Thoracic aorta (tissue), 2 donors: ENCODE results near the gene PKD1L1. TPM values are rescaled to one million over a fixed set of nuclear protein-coding genes. Genes with fewer than 3 reads are reported as not detected.

Source experiments
- ATAC-seq: fragments of 150-250 bp; one replicate; pipeline ENCODE4 v1.8.0; 2017; ENCODE audit warnings: low read depth; ENCODE audit not compliant: insufficient number of reproducible peaks, low FRiP score
- DNase-seq: peaks from one replicate; pipeline ENCODE4 v3.0.0-alpha.2; 2020; ENCODE audit warnings: low spot score
- H3K27ac ChIP-seq, 2 donors: fragments of 200-600 bp; sonication (generic); 1 replicate in 1 of 2; 2 replicates in 1 of 2; pipeline ENCODE4 v1.5.1; 2016; ENCODE audit warnings: mild to moderate bottlenecking in 2 of 2, moderate library complexity in 2 of 2
- H3K27me3 ChIP-seq: fragments of 200-600 bp; sonication (generic); replicated peaks from 2 replicates; pipeline ENCODE4 v1.6.0; 2016; ENCODE audit warnings: mild to moderate bottlenecking; ENCODE audit not compliant: insufficient read depth
- H3K36me3 ChIP-seq: fragments of 200-600 bp; sonication (generic); one replicate; pipeline ENCODE4 v1.5.1; 2016
- H3K4me1 ChIP-seq, 2 donors: fragments of 200-600 bp; sonication (generic); 1 replicate in 1 of 2; 2 replicates in 1 of 2; pipeline versions ENCODE4 v1.5.1 to v1.6.0; 2016; ENCODE audit warnings: low read depth in 2 of 2, mild to moderate bottlenecking in 1 of 2; ENCODE audit not compliant: control insufficient read depth in 1 of 2
- H3K4me3 ChIP-seq: fragments of 200-600 bp; sonication (generic); 2 replicates; pipeline ENCODE4 v1.5.1; 2016; ENCODE audit warnings: mild to moderate bottlenecking
- H3K9me3 ChIP-seq: fragments of 200-600 bp; sonication (generic); 2 replicates; pipeline ENCODE4 v1.5.1; 2016
- total RNA-seq, 2 donors: library from RNA; depleted of rRNA; stranded (reverse); fragments of >200 nt; gene quantifications; one replicate each; pipeline versions ENCODE4 v1.1.0 to v1.2.3, GENCODE V29; 2016
- TF ChIP-seq, protein P1 (sequence below): fragments of 200-600 bp; sonication (generic); IDR thresholded peaks from one replicate; pipeline ENCODE4 v1.5.1; 2019; ENCODE audit warnings: antibody characterized with exemption

Gene PKD1L1
- total RNA-seq, 2 donors from 2014 or later = 0.14 to 0.85 TPM

DNA sequence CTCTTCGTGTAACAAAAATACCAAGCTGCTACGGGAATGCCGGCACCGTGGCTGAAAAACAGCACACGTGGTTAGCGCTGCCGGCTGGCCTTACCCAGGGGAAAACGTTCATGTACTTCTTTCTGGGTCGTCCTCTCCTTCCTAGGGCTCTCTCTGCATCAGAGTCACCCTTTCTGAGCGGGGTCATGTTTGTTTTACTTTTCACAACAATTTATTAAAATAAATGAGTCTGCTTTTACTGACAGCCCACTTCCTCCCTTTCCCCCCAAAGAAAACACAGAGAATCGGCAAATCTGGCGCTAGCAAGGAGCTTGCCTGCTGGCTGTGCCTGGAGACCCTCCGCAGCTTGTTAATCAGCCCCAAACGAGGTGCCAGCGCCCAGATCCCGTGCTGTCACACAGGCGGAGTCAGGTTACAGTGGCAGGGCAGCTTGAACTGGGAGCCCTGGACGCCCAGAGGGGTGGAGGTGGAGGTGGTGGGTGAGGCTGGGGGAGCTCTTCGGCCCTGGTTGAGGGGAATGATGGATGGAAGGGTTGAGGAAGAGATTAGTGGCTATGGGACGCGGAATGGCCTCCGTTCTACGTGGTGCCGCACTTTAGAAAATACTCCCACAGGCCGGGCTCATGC lies 204.2 kb downstream of the PKD1L1 start:
- H3K4me1 ChIP-seq = peaks cover 6 to 8% of the 10 kb centered on the region in 2 donors
- H3K4me3 ChIP-seq = peak overlapping the region; percentile 34
- H3K27me3 ChIP-seq = no peaks in the 10 kb centered on the region
- ATAC-seq (no peak), DNase-seq (no peak)
- H3K36me3 ChIP-seq = no peaks in the 10 kb centered on the region
- TF ChIP-seq, protein P1, sequence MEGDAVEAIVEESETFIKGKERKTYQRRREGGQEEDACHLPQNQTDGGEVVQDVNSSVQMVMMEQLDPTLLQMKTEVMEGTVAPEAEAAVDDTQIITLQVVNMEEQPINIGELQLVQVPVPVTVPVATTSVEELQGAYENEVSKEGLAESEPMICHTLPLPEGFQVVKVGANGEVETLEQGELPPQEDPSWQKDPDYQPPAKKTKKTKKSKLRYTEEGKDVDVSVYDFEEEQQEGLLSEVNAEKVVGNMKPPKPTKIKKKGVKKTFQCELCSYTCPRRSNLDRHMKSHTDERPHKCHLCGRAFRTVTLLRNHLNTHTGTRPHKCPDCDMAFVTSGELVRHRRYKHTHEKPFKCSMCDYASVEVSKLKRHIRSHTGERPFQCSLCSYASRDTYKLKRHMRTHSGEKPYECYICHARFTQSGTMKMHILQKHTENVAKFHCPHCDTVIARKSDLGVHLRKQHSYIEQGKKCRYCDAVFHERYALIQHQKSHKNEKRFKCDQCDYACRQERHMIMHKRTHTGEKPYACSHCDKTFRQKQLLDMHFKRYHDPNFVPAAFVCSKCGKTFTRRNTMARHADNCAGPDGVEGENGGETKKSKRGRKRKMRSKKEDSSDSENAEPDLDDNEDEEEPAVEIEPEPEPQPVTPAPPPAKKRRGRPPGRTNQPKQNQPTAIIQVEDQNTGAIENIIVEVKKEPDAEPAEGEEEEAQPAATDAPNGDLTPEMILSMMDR = no peak
- H3K9me3 ChIP-seq = no peaks in the 10 kb centered on the region
- H3K27ac ChIP-seq = no peak overlapping the region

DNA sequence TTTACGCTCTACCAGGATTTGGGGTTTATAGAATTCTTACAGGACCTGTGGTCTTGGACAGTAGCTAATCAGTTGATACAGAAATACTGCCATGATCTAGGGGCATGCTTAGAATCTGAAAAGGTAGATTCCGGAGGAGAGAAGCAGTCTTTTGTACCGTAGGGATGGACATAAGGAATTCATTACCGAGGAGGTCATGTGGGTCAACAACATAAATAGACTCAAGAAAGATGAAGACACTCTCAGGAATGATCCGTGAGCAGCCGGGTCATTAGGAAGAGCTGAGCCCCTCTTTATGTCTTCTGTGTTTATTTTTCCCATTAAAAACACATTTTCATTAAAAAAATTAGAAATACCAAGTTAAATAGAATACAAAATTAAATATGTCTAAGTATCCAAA lies 206.3 kb downstream of the PKD1L1 start:
- Histone ChIP-seq H3K9me3 (no peaks in the 10 kb centered on the region), H3K27ac (no peak overlapping the region), H3K27me3 (no peaks in the 10 kb centered on the region), H3K4me3 (no peak overlapping the region), H3K36me3 (no peaks in the 10 kb centered on the region), H3K4me1 (peaks cover 6 to 8% of the 10 kb centered on the region in 2 donors)
- no peak for ATAC-seq
- TF ChIP-seq, protein P1 = no peak
- no peak for DNase-seq

DNA sequence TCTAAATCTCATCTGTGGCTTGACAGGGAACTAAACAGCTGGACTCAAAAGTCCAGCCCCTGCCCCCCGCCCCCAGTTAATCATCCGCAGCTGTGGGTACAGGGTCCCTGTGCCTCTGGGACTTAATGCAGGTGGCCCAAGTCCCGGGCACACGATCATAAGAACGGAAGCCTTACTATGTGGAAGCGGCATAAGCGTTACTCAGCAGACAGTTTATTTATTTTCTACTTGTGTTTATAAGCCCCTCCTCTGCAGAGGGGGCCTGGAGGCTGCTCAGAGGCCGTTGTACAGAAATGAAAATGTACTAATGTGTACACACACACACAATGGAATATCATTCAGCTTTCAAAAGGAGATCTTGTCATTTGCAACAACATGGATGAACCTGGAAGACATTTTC lies 208.4 kb downstream of the PKD1L1 start:
- ATAC-seq = no peak
- Histone ChIP-seq H3K4me3 (no peak overlapping the region), H3K9me3 (no peaks in the 10 kb centered on the region), H3K27ac (no peak overlapping the region), H3K4me1 (peaks cover 6 to 8% of the 10 kb centered on the region in 2 donors), H3K27me3 (no peaks in the 10 kb centered on the region), H3K36me3 (no peaks in the 10 kb centered on the region)
- TF ChIP-seq, protein P1 = no peak
- no peak for DNase-seq

DNA sequence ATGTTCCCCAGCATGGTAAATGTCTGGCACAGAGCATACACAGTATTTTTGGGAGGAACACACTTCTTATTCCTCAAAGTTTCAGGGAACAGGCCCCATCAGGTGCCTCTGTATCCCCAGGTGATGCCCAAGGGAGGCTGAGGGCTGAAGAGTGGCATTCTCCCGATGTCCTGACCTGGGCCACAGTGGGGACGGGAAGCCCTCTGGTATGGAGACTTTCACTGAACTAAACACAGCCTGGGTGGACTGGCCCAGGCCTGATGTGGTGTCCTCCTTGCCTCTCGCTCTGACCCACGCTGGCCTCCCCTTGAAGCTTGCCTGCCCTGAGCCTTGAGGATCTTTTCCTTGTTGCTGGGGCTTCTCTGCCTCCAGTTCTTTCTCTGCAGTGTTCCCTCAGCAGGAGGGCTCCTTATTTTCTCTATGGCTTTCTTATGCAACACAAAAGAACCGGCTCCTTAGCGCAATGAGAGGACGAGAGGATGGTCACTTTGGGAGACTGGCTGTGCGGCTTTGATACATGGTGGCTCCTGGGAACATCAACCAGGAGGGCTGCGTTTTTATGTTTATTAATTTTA lies 208.9 kb downstream of the PKD1L1 start:
- TF ChIP-seq, protein P1 = no peak
- no peaks in the 10 kb centered on the region for H3K36me3 ChIP-seq
- ATAC-seq (no peak), DNase-seq (no peak)
- H3K27me3 ChIP-seq = no peaks in the 10 kb centered on the region
- no peak overlapping the region for H3K4me3 ChIP-seq
- peaks cover 6 to 8% of the 10 kb centered on the region in 2 donors for H3K4me1 ChIP-seq
- H3K9me3 ChIP-seq = no peaks in the 10 kb centered on the region
- no peak overlapping the region for H3K27ac ChIP-seq

DNA sequence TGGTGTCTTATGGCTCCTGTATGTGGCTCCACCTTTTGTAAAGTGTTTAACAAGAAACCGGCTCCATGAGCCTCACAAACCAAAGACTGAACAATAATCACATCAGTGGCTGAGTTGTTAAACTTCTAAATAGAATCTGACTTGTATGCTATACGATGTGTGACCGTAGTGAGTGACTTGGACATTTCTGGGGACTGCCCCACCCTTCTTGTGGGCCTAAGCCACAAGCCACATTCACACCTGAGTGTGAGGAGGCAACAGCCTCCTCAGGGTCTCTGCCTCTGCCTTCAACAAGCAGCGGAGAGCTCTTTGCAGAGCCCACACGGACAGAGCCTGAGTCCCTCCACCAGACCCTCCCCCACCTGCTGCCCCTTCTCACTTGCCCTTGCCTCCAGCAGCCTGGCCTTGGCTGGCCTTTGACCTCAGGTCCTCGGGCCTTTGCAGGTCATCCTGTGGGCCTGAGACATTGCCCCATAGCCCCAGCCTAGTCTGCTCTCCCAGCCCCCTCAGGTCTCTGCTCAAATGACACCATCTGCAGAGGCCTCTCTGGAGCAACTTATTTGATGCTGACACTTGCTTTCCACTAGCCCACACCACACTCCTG lies 209.6 kb downstream of the PKD1L1 start:
- TF ChIP-seq, protein P1 = no peak
- ATAC-seq (no peak), DNase-seq (no peak)
- Histone ChIP-seq H3K27ac (no peak overlapping the region), H3K27me3 (no peaks in the 10 kb centered on the region), H3K4me1 (peaks cover under 1% of the 10 kb centered on the region in 2 donors), H3K9me3 (no peaks in the 10 kb centered on the region), H3K36me3 (no peaks in the 10 kb centered on the region), H3K4me3 (no peak overlapping the region)
